NCI-H1417 treated with DMSO at 0.1 percent for 48 hours (cell line): ENCODE results near the gene RNFT2.
"Not testable (repeated sequence)": the region's sequence is repeated elsewhere in the genome, so short reads cannot be mapped to it uniquely, and the experiment has no call there.

Experiments used
- DNase-seq: peaks from one replicate; lab custom pipeline; 2025; lab: John Stamatoyannopoulos, UW

Gene RNFT2

GRCh38 chr12:116794725-116795124, 56.6 kb downstream of the RNFT2 start:
- no peak for DNase-seq

- no peak for DNase-seq
These were observed 59.8 kb downstream of the RNFT2 start for GRCh38 chr12:116797885-116798284.

- DNase-seq = no peak
These were observed 60.6 kb downstream of the RNFT2 start for GRCh38 chr12:116798719-116799118.

GRCh38 chr12:116799955-116800354, 61.8 kb downstream of the RNFT2 start:
- DNase-seq = no peak

- DNase-seq = no peak
These were observed 62.8 kb downstream of the RNFT2 start for GRCh38 chr12:116800918-116801317.

- no peak for DNase-seq
These were observed 63.9 kb downstream of the RNFT2 start for GRCh38 chr12:116802018-116802417.

GRCh38 chr12:116803013-116803736, 65.1 kb downstream of the RNFT2 start:
- no peak for DNase-seq

GRCh38 chr12:116804051-116804450, 65.9 kb downstream of the RNFT2 start:
- DNase-seq = no peak

GRCh38 chr12:116806845-116807440, 68.8 kb downstream of the RNFT2 start:
- DNase-seq = no peak

- no peak for DNase-seq
These were observed 69.4 kb downstream of the RNFT2 start for GRCh38 chr12:116807546-116807945.

- DNase-seq = no peak
These were observed 70.3 kb downstream of the RNFT2 start for GRCh38 chr12:116808113-116809105.

GRCh38 chr12:116812238-116812637, 74.1 kb downstream of the RNFT2 start:
- DNase-seq = no peak

- DNase-seq = no peak
These were observed 75.3 kb downstream of the RNFT2 start for GRCh38 chr12:116813271-116814041.

- DNase-seq = not testable (repeated sequence)
These were observed 76.7 kb downstream of the RNFT2 start for GRCh38 chr12:116814766-116815165.

GRCh38 chr12:116818341-116818856, 80.3 kb downstream of the RNFT2 start:
- no peak for DNase-seq

GRCh38 chr12:116818948-116819832, 81.1 kb downstream of the RNFT2 start:
- peak; percentile 95 for DNase-seq

GRCh38 chr12:116820064-116820656, 82.0 kb downstream of the RNFT2 start:
- no peak for DNase-seq

- no peak for DNase-seq
These were observed 83.2 kb downstream of the RNFT2 start for GRCh38 chr12:116821291-116821690.

- no peak for DNase-seq
These were observed 89.3 kb downstream of the RNFT2 start for GRCh38 chr12:116827432-116827831.

GRCh38 chr12:116832353-116832752, 94.2 kb downstream of the RNFT2 start:
- no peak for DNase-seq
